Subcutaneous adipose tissue (tissue), 4 donors: ENCODE measurements around the gene ZNF207. TPM values are rescaled to one million over a fixed set of nuclear protein-coding genes. Genes with fewer than 3 reads are reported as not detected.

Source experiments
- small RNA-seq: library from RNA; depleted of rRNA; stranded (forward); fragments of <200 nt; gene quantifications from one replicate; pipeline ENCODE3, GENCODE V24; 2016
- total RNA-seq, 4 donors: library from RNA; depleted of rRNA; stranded (reverse); fragments of >200 nt; gene quantifications; one replicate each; pipeline ENCODE4 v1.1.0, GENCODE V29; 2016
- TF ChIP-seq, protein P1 (sequence below): fragments of 450-650 bp; IDR thresholded peaks from one replicate; pipeline ENCODE4 v1.5.1; 2016; ENCODE audit warnings: low read depth, mild to moderate bottlenecking, control low read depth, antibody characterized with exemption, moderate library complexity

Gene ZNF207
- total RNA-seq, 4 donors from 2014 or later = 131 to 197 (median 147) TPM

GRCh38 chr17:32396343-32396742 is 46.4 kb downstream of the ZNF207 start:
- TF ChIP-seq, protein P1, sequence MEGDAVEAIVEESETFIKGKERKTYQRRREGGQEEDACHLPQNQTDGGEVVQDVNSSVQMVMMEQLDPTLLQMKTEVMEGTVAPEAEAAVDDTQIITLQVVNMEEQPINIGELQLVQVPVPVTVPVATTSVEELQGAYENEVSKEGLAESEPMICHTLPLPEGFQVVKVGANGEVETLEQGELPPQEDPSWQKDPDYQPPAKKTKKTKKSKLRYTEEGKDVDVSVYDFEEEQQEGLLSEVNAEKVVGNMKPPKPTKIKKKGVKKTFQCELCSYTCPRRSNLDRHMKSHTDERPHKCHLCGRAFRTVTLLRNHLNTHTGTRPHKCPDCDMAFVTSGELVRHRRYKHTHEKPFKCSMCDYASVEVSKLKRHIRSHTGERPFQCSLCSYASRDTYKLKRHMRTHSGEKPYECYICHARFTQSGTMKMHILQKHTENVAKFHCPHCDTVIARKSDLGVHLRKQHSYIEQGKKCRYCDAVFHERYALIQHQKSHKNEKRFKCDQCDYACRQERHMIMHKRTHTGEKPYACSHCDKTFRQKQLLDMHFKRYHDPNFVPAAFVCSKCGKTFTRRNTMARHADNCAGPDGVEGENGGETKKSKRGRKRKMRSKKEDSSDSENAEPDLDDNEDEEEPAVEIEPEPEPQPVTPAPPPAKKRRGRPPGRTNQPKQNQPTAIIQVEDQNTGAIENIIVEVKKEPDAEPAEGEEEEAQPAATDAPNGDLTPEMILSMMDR = no peak

- TF ChIP-seq, protein P1 = no peak
These were observed 49.0 kb downstream of the ZNF207 start for GRCh38 chr17:32398946-32399345.

GRCh38 chr17:32426894-32427293 is 76.9 kb downstream of the ZNF207 start:
- TF ChIP-seq, protein P1 = no peak

DNA sequence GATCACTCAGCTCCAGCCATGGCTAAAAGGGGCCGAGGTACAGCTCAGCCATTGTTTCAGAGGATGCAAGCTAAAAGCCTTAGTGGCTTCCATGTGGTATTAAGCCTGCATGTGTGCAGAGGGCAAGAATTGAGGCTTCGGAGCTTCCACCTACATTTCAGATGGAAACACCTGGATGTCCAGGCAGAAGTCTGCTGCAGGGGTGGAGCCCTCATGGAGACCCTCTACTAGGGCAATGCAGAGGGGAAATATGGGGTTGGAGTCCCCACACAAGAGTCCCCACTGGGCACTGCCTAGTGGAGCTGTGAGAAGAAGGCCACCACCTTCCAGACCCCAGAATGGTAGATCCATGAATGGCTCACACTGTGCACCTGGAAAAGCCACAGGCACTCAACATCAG is 79.6 kb downstream of the ZNF207 start:
- TF ChIP-seq, protein P1 = no peak

Small RNA genes lying within 50 kb of the gene (small RNA-seq; reads per million reads assigned to genes)
- not detected for gene AC005899.6

Other genes starting within 250 kb of the ZNF207 start
- gene RHOT1, start 207.7 kb upstream of the ZNF207 start, total RNA-seq = 100 to 1,000 TPM in 1 of 4 donors, 10 to 100 TPM in 3; 56.6 to 112 (median 67.5) TPM
- under 1 TPM in 3 of 4 donors, not detected in 1; 0.22 to 0.34 (median 0.33) TPM for gene RHBDL3, start 84.3 kb upstream of the ZNF207 start, total RNA-seq
- 1 to 10 TPM; 3.1 to 8.5 (median 7.5) TPM for gene C17orf75, start 8.0 kb upstream of the ZNF207 start, total RNA-seq
- gene PSMD11, start 94.4 kb downstream of the ZNF207 start, total RNA-seq = 10 to 100 TPM; 43.3 to 81.0 (median 57.3) TPM
- 1 to 10 TPM in 1 of 4 donors, under 1 TPM in 3; 0.33 to 3.1 (median 0.41) TPM for gene CDK5R1, start 136.8 kb downstream of the ZNF207 start, total RNA-seq